Heart right ventricle (tissue), 16 donors: ENCODE results near the gene PTGER3. TPM values are rescaled to one million over a fixed set of nuclear protein-coding genes. Genes with fewer than 3 reads are reported as not detected.
"Not testable (repeated sequence)": the region's sequence is repeated elsewhere in the genome, so short reads cannot be mapped to it uniquely, and the experiment has no call there.

ENCODE experiments used
- ATAC-seq, 8 donors: fragments of 200-7000 bp; cut with Tn5 transposase; one replicate each; pipeline ENCODE4 v1.9.1; 2020; ENCODE audit warnings: mild to moderate bottlenecking in 8 of 8, moderate library complexity in 8 of 8, moderate number of reproducible peaks in 1 of 8
- DNase-seq, 2 donors: peaks; one replicate each; pipeline ENCODE4 v3.0.0-alpha.2; 2020
- H3K27ac ChIP-seq, 10 donors: fragments of 200-600 bp; sonication (generic) in 2 of 10; one replicate each; pipeline versions ENCODE4 v1.5.0 to v1.8.0; 2020 to 2022; ENCODE audit warnings: mild to moderate bottlenecking in 3 of 10
- H3K27me3 ChIP-seq, 7 donors: fragments of 200-600 bp; one replicate each; pipeline ENCODE4 v1.8.0; 2021 to 2022; ENCODE audit warnings: mild to moderate bottlenecking in 2 of 7
- H3K36me3 ChIP-seq, 9 donors: fragments of 200-600 bp; sonication (generic) in 1 of 9; one replicate each; pipeline versions ENCODE4 v1.5.0 to v1.8.0; 2020 to 2022; ENCODE audit warnings: mild to moderate bottlenecking in 2 of 9
- H3K4me1 ChIP-seq, 9 donors: fragments of 200-600 bp; sonication (generic) in 1 of 9; one replicate each; pipeline versions ENCODE4 v1.5.0 to v1.8.0; 2020 to 2022; ENCODE audit warnings: mild to moderate bottlenecking in 4 of 9
- H3K4me3 ChIP-seq, 10 donors: fragments of 200-600 bp; sonication (generic) in 2 of 10; one replicate each; pipeline versions ENCODE4 v1.5.0 to v1.8.0; 2020 to 2022; ENCODE audit warnings: mild to moderate bottlenecking in 7 of 10, moderate library complexity in 2 of 10
- H3K9me3 ChIP-seq, 11 donors: fragments of 200-600 bp in 10 of 11; sonication (generic) in 2 of 11; one replicate each; pipeline versions ENCODE4 v1.5.0 to v1.8.0; 2013 to 2022; ENCODE audit warnings: mild to moderate bottlenecking in 2 of 11, control low read depth in 1 of 11, moderate library complexity in 1 of 11
- WGBS, 2 donors: extraction: QIAGEN DNeasy Blood & Tissue Kit; methylation state at CpG; one replicate each; pipeline ENCODE4 v1.1.7; 2013; ENCODE audit warnings: inconsistent platforms in 1 of 2; 5-methylcytosine and 5-hydroxymethylcytosine counted together
- intact Hi-C, 10 donors: fragments of 100-400 bp; cut with DNase I; formaldehyde crosslinking; loops; one replicate each; pipeline versions ENCODE4 v1.11.1 to v1.14.2; 2022
- polyA plus RNA-seq, 2 donors: library from polyadenylated mRNA; stranded (reverse); fragments of 200-250 nt; gene quantifications; one replicate each; pipeline ENCODE4 v1.2.3, GENCODE V29; 2013
- total RNA-seq, 10 donors: library from RNA; stranded (reverse); fragmentation: NEBNext Ultra II Directional in 3 of 10; extraction: Animal tissue kit (Norgen Biotek cat#: 25700) in 3 of 10; gene quantifications; one replicate each; pipeline versions ENCODE4 v1.2.1 to v1.2.4, GENCODE V29; 2021 to 2023
- TF ChIP-seq, protein P1 (sequence below), 9 donors: fragments of 200-600 bp; sonication (generic) in 2 of 9; IDR thresholded peaks; one replicate each; pipeline versions ENCODE4 v1.5.0 to v1.8.0; 2021 to 2022; ENCODE audit warnings: antibody characterized with exemption in 9 of 9, mild to moderate bottlenecking in 5 of 9, moderate library complexity in 1 of 9
- donor health status: Arrhythmogenic right ventricular cardiomyopathy.
- donor health status: ischemic (EF 13 %, LVEDD 7.1; RV severe dilation, severe dysfunction).
- donor health status: healthy with polysubstance abuse.
- donor health status: DM: no; HTN: yes; CAD: no.
- donor health status: DM: no; HTN: no; CAD: no.
- donor health status: ischemic (EF 25% LVEDD 6.9; RV normal size, moderate dysfunction).
- donor health status: ischemic (EF 25% LVEDD 5.7; RV mildly dilated, moderate dysfunction).
- donor health status: healthy.
- donor health status: DM: yes; HTN: yes; CAD: no.
- donor health status: Ischemic cardiomyopathy.
- donor health status: ischemic (EF 35%, LVEDD 5.7; RV mildly dilated, moderate dysfunction).
- donor health status: nonischemic (EF 11% LVEDD 7.7; RV severe dilation, severe dysfunction).
- donor health status: DM: yes; HTN: yes; CAD: no.
- donor health status: PGD.
- donor health status: ischemic (EF 29% LVEDD 5.4; RV normal size, mild dysfunction).
- donor health status: nonischemic (EF 23%, LVEDD 6.1; RV moderate dilation, normal function).

PTGER3 gene
- total and polyA plus RNA-seq, 12 donors = 0.11 to 4.6 (median 1.0) TPM

DNA sequence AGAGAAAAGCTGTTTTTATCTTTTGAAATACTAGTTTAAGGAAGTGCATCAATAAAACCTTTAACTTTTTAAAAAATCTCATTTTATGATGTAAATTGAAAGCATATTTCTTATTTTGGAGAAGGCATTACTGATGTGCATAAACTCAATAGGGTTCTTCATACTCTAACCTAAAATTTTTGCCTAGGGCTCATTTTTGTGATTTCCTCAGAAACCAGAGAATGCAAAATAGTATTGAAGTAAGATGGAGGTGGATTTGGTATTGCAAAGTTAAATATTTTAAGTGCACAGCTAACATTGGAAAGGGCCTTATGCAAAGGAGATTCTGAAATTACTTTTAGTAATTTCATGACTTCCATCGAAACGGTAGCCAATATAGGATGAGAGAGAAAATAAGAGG lies 101.9 kb downstream of the PTGER3 start:
- H3K27me3 ChIP-seq = no peaks in the 10 kb centered on the region
- H3K36me3 ChIP-seq = no peaks in the 10 kb centered on the region
- H3K27ac ChIP-seq = no peak overlapping the region
- H3K9me3 ChIP-seq = peaks cover 0 to 5% (median 0%) of the 10 kb centered on the region in 11 donors
- intact Hi-C loops = no loop called here
- no peak for DNase-seq
- no peak for ATAC-seq
- TF ChIP-seq, protein P1, sequence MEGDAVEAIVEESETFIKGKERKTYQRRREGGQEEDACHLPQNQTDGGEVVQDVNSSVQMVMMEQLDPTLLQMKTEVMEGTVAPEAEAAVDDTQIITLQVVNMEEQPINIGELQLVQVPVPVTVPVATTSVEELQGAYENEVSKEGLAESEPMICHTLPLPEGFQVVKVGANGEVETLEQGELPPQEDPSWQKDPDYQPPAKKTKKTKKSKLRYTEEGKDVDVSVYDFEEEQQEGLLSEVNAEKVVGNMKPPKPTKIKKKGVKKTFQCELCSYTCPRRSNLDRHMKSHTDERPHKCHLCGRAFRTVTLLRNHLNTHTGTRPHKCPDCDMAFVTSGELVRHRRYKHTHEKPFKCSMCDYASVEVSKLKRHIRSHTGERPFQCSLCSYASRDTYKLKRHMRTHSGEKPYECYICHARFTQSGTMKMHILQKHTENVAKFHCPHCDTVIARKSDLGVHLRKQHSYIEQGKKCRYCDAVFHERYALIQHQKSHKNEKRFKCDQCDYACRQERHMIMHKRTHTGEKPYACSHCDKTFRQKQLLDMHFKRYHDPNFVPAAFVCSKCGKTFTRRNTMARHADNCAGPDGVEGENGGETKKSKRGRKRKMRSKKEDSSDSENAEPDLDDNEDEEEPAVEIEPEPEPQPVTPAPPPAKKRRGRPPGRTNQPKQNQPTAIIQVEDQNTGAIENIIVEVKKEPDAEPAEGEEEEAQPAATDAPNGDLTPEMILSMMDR (IDR thresholded peaks at IDR 0.05) = no peak
- H3K4me3 ChIP-seq = no peak overlapping the region
- H3K4me1 ChIP-seq = no peaks in the 10 kb centered on the region
- WGBS, 2 donors = 84 to 90% methylated on average over 2 of the region's 2 CpGs

- Histone ChIP-seq H3K4me1 (no peaks in the 10 kb centered on the region), H3K9me3 (peaks cover 0 to 5% (median 0%) of the 10 kb centered on the region in 11 donors), H3K36me3 (no peaks in the 10 kb centered on the region), H3K4me3 (no peak overlapping the region), H3K27me3 (no peaks in the 10 kb centered on the region), H3K27ac (no peak overlapping the region)
- TF ChIP-seq, protein P1 (IDR thresholded peaks at IDR 0.05) = no peak
- intact Hi-C loops = no loop called here
- 57 to 67% methylated on average over 3 of the region's 3 CpGs for WGBS, 2 donors
- no peak for ATAC-seq
- DNase-seq = no peak
These were observed 102.4 kb downstream of the PTGER3 start for GRCh38 chr1:70945251-70945650.

- intact Hi-C loops = no loop called here
- ATAC-seq (no peak), DNase-seq (no peak)
- H3K27ac ChIP-seq = no peak overlapping the region
- H3K9me3 ChIP-seq = no peaks in the 10 kb centered on the region
- H3K36me3 ChIP-seq = no peaks in the 10 kb centered on the region
- 88 to 93% methylated on average over 2 of the region's 2 CpGs for WGBS, 2 donors
- TF ChIP-seq, protein P1 (IDR thresholded peaks at IDR 0.05) = no peak
- H3K4me3 ChIP-seq = no peak overlapping the region
- no peaks in the 10 kb centered on the region for H3K27me3 ChIP-seq
- no peaks in the 10 kb centered on the region for H3K4me1 ChIP-seq
These were observed 106.1 kb downstream of the PTGER3 start for GRCh38 chr1:70941563-70941962.

- H3K36me3 ChIP-seq, H3K4me1 ChIP-seq, H3K4me3 ChIP-seq, intact Hi-C loops, DNase-seq, ATAC-seq, H3K27ac ChIP-seq, H3K9me3 ChIP-seq, H3K27me3 ChIP-seq: not testable (repeated sequence)
- WGBS, 2 donors = 62 to 64% methylated on average over 2 of the region's 2 CpGs
These were observed 107.2 kb downstream of the PTGER3 start for GRCh38 chr1:70940398-70940797.

GRCh38 chr1:70934194-70934961 lies 113.2 kb downstream of the PTGER3 start:
- ATAC-seq (no peak), DNase-seq (no peak)
- 34 to 44% methylated on average over 5 of the region's 5 CpGs for WGBS, 2 donors
- TF ChIP-seq, protein P1 (IDR thresholded peaks at IDR 0.05) = no peak
- intact Hi-C loops = no loop called here
- no peaks in the 10 kb centered on the region for H3K27me3 ChIP-seq
- H3K27ac ChIP-seq = no peak overlapping the region
- no peak overlapping the region for H3K4me3 ChIP-seq
- H3K36me3 ChIP-seq = no peaks in the 10 kb centered on the region
- no peaks in the 10 kb centered on the region for H3K4me1 ChIP-seq
- H3K9me3 ChIP-seq = no peaks in the 10 kb centered on the region
